ENCODE measurements around the gene RBMS1.

The RBMS1 gene

DNA sequence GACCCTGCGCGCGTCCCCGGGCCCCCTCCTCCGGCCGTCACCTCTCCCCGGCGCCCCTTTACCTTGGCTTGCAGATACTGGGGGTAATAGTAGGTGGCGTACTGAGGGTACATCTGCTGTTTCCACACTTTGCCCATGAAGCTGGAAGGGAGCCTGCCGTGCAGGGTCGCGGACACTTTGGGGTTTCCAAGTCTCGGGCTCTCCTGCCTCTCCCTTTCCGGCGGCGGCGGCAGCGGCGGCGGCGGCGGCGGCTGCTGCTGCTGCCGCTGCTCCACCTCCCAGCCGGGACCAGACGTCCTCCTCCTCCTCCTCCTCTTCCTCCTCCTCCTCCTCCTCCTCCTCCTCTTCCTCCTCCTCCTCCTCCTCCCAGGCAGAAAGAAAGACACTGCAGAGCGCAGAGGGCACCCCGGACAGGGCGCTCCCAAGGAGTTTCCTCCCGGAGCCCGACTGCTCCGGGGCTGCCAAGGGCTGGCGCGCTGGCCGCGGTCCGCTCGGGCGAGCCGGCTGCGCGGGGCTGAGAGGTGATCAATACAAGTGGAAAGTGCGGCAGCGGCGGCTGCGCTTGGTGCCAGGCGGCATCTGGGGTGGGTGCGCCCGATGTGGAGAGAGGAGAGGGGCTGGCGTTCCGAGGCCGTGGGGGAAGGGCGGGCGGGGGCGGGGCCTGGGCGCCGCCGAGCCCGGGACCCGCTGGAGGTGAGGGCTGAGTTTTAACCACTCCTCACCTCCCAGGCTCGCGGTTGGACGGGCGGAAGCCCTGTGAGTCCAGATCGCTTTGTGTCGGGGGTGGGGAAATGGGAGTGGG is at the start of gene RBMS1:
RBMS1 (minus strand) TSS at position 581 of the 802 bp plus-strand sequence; CDS start at position 137, 444 bp downstream.
- no peaks in the 10 kb centered on the region for H3K36me3 ChIP-seq (ENCODE audit: control insufficient read depth, low read length)
- peak; percentile 79 for TF ChIP-seq EZH2phosphoT487 (IDR thresholded peaks at IDR 0.05; ENCODE audit: borderline replicate concordance, low read length)
- TF ChIP-seq, protein P1, sequence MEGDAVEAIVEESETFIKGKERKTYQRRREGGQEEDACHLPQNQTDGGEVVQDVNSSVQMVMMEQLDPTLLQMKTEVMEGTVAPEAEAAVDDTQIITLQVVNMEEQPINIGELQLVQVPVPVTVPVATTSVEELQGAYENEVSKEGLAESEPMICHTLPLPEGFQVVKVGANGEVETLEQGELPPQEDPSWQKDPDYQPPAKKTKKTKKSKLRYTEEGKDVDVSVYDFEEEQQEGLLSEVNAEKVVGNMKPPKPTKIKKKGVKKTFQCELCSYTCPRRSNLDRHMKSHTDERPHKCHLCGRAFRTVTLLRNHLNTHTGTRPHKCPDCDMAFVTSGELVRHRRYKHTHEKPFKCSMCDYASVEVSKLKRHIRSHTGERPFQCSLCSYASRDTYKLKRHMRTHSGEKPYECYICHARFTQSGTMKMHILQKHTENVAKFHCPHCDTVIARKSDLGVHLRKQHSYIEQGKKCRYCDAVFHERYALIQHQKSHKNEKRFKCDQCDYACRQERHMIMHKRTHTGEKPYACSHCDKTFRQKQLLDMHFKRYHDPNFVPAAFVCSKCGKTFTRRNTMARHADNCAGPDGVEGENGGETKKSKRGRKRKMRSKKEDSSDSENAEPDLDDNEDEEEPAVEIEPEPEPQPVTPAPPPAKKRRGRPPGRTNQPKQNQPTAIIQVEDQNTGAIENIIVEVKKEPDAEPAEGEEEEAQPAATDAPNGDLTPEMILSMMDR (IDR thresholded peaks at IDR 0.05; ENCODE audit: low read depth, low read length, poor library complexity, severe bottlenecking), result no peak
- H3K4me2 ChIP-seq (ENCODE audit: low read length), result peak within 1 kb of the TSS; percentile 70

DNA sequence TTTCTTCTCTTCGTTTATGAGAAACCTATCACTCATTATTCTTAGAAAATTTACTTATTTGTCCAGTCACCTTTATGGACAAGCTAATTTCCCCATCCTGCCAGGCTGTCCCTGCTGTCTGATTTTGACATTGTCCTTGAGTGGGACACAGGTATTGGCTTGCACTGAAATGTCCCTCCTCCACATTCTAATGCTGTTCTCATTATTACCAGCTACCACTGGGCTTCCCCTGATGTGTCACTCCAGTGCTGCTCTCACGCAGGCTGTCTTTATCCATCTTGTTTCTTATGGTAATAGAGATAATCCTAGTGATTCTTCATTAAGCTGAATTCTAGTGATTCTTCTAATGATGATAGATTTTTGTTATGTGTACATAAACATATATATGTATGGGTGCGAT is 48.1 kb upstream of the RBMS1 start:
- Histone ChIP-seq H3K36me3 (ENCODE audit: control insufficient read depth, low read length) (no peaks in the 10 kb centered on the region), H3F3A (ENCODE audit: control insufficient read depth, insufficient read depth) (no peaks in the 10 kb centered on the region), H3K4me3 (ENCODE audit: low read length) (no peak overlapping the region), H3K4me1 (ENCODE audit: control insufficient read depth, low read length) (no peaks in the 10 kb centered on the region), H3K9me2 (replicated peaks; ENCODE audit: control insufficient read depth, low read length) (no peaks in the 10 kb centered on the region), H3K4me2 (ENCODE audit: low read length) (no peak overlapping the region), H4K20me1 (ENCODE audit: control insufficient read depth, insufficient read depth, low read depth, low read length) (no peaks in the 10 kb centered on the region), H3K27ac (ENCODE audit: low read depth, low read length) (no peak overlapping the region), H3K9me3 (ENCODE audit: control insufficient read depth, insufficient read depth, low read length) (no peaks in the 10 kb centered on the region), H3K79me2 (ENCODE audit: control insufficient read depth, low read length) (no peaks in the 10 kb centered on the region), H3K27me3 (ENCODE audit: control insufficient read depth, low read length) (no peaks in the 10 kb centered on the region)
- TF ChIP-seq EZH2phosphoT487 (IDR thresholded peaks at IDR 0.05; ENCODE audit: borderline replicate concordance, low read length), result no peak
- TF ChIP-seq, protein P1 (IDR thresholded peaks at IDR 0.05; ENCODE audit: low read depth, low read length, poor library complexity, severe bottlenecking), result no peak

More for the DNA sequence above, at the start of gene RBMS1:
- no peaks in the 10 kb centered on the region for H3K9me2 ChIP-seq (replicated peaks; ENCODE audit: control insufficient read depth, low read length)
- no peaks in the 10 kb centered on the region for H3K9me3 ChIP-seq (ENCODE audit: control insufficient read depth, insufficient read depth, low read length)
- H3K79me2 ChIP-seq (ENCODE audit: control insufficient read depth, low read length), result no peaks in the 10 kb centered on the region
- no peaks in the 10 kb centered on the region for H3K4me1 ChIP-seq (ENCODE audit: control insufficient read depth, low read length)
- H3K4me3 ChIP-seq (ENCODE audit: low read length), result peak within 1 kb of the TSS; percentile 55
- H4K20me1 ChIP-seq (ENCODE audit: control insufficient read depth, insufficient read depth, low read depth, low read length), result no peaks in the 10 kb centered on the region
- H3F3A ChIP-seq (ENCODE audit: control insufficient read depth, insufficient read depth), result no peaks in the 10 kb centered on the region
- H3K27me3 ChIP-seq (ENCODE audit: control insufficient read depth, low read length), result peaks cover 62% of the 10 kb centered on the region
- no peak within 1 kb of the TSS for H3K27ac ChIP-seq (ENCODE audit: low read depth, low read length)

GRCh38 chr2:160538559-160539355 is 45.1 kb upstream of the RBMS1 start:
- Histone ChIP-seq H3K4me3 (ENCODE audit: low read length) (no peak overlapping the region), H3K36me3 (ENCODE audit: control insufficient read depth, low read length) (no peaks in the 10 kb centered on the region), H3K9me2 (replicated peaks; ENCODE audit: control insufficient read depth, low read length) (no peaks in the 10 kb centered on the region), H3K27ac (ENCODE audit: low read depth, low read length) (no peak overlapping the region), H3K4me2 (ENCODE audit: low read length) (no peak overlapping the region), H3K9me3 (ENCODE audit: control insufficient read depth, insufficient read depth, low read length) (no peaks in the 10 kb centered on the region), H4K20me1 (ENCODE audit: control insufficient read depth, insufficient read depth, low read depth, low read length) (no peaks in the 10 kb centered on the region), H3K4me1 (ENCODE audit: control insufficient read depth, low read length) (no peaks in the 10 kb centered on the region), H3K27me3 (ENCODE audit: control insufficient read depth, low read length) (no peaks in the 10 kb centered on the region), H3K79me2 (ENCODE audit: control insufficient read depth, low read length) (no peaks in the 10 kb centered on the region), H3F3A (ENCODE audit: control insufficient read depth, insufficient read depth) (no peaks in the 10 kb centered on the region)
- TF ChIP-seq EZH2phosphoT487 (IDR thresholded peaks at IDR 0.05; ENCODE audit: borderline replicate concordance, low read length), result no peak
- TF ChIP-seq, protein P1 (IDR thresholded peaks at IDR 0.05; ENCODE audit: low read depth, low read length, poor library complexity, severe bottlenecking), result no peak

Data from DOHH2 (cell line).